Ammon's horn (tissue), 1 donor: Measurements from ENCODE around the gene COX6B2.
A peak's percentile ranks its signal among the peaks of the same experiment; 100 is the strongest.

Experiments used
- DNase-seq: peaks from one replicate; pipeline ENCODE4 v3.0.0-alpha.2; 2016; ENCODE audit warnings: low spot score

The COX6B2 gene

DNA sequence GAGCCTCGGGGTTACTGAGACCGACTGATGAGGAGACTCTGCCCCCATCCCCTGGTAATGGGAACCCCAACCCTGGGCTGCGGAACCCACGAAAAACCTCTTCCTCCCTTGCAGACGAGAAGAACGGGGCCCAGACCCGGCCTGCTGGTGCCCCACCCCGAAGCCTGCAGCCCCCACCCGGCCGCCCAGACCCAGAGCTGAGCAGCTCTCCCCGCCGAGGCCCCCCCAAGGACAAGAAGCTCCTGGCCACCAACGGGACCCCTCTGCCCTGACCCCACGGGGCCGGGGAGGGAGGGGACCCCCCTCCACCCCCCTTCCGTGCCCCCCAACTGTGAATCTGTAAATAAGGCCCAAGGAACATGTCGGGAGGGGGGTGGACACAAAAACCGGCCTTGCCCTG lies 42.7 kb downstream of the COX6B2 start:
- DNase-seq: no peak

- DNase-seq: no peak
Measured at GRCh38 chr19:55311397-55311796, 43.1 kb downstream of the COX6B2 start.

- no peak for DNase-seq
Measured at GRCh38 chr19:55310498-55310897, 44.0 kb downstream of the COX6B2 start.

GRCh38 chr19:55309448-55309847 lies 45.1 kb downstream of the COX6B2 start:
- no peak for DNase-seq

DNA sequence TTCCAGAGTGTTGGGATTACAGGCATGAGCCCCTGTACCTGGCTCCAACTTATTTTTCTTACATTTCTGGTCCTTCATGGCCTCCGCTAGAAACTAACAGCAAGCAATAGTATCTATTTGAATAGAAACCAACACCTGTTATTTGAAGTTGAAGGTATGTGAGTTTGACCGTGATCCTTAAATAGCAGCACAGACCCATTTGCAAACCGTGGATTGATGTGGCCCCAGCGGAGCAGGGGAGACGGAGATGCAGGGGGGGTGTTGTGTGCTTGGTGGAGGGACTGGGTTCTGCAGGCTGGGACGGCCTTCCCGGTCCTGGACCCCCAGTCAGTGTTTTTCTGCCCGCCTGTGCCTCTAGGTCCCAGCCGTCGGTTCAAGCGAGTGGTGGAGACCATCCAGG lies 46.2 kb downstream of the COX6B2 start:
- no peak for DNase-seq

DNA sequence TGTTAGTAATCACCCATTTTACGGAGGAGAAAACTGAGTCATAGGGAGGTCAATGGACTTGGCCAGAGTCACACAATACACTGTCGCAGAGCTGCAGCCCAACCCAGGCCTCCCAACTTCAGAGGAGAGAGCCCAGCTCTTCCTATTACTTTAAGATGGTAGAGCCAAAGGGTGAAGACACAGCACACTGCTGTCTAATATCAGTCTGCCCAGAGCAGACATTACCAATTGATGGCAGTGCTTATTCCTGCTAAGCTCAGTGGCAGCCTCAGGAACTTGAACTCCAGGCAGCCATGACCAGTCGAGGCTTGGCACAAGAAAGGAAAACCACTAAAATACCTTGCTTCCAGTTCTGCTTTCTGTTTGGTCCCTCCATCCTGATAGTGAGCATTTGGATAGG lies 47.8 kb downstream of the COX6B2 start:
- DNase-seq: no peak

DNA sequence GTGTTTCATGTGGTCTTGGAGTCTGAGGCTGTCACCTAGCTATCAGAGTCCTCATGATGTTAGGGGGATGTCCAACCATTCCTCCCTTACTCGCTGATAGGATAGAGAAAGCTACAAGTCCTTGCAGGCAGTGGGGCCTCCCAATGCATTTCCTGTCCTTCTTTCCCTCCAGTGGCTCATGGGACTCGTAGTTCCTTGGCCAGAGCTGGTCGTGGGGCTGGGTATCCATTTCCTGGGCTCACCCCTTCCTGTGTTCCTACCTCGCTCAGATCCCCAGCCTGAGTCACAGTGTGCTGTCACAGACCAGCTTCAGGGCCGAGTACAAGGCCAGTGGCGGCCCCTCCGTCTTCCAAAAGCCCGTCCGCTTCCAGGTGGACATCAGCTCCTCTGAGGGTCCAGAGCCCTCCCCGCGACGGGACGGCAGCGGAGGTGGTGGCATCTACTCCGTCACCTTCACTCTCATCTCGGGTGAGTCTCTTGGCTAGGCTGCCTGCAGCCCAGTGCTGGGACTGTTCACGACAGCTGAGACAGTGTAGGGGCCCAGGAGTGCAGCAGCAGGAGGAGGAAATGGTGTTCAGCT lies 48.4 kb downstream of the COX6B2 start:
- no peak for DNase-seq

DNA sequence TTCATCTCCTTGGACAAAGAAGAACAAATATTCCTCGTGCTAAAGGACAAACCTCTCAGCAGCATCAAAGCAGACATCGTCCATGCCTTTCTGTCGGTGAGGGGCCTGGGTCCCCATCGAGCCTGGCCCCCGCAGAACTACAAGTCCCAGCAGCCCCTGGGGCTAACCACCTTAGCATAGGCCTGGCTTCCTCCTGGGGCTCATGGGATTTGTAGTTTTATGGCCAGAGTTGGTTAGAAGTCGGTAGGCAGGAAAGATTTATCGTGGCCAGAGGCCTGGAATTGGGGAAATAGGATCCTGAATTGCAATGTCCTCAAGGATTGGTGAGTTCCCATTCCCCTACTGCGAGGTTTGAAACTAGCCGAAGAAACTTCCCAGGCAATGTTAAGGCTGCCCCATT lies 49.0 kb downstream of the COX6B2 start:
- DNase-seq: peak; percentile 33

DNA sequence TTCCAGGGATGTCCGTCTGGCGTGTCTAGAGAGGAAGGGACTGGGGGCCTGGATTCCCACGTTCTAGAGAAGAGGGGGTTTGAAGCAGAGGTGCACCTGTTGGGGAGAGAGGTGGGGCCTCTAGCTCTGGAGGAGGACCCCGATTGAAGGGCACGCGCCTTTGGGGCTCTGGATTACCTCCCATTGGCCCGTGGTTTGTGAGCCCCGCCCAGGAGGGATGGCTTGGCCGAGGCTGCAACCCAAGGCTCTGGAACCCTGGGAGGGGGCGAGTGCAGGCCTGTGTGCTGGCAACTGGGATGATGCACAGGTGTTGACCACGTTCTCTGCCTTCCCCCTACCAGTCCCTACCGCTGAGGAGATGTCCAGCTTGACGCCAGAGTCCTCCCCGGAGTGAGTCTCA lies 49.5 kb downstream of the COX6B2 start:
- no peak for DNase-seq

DNA sequence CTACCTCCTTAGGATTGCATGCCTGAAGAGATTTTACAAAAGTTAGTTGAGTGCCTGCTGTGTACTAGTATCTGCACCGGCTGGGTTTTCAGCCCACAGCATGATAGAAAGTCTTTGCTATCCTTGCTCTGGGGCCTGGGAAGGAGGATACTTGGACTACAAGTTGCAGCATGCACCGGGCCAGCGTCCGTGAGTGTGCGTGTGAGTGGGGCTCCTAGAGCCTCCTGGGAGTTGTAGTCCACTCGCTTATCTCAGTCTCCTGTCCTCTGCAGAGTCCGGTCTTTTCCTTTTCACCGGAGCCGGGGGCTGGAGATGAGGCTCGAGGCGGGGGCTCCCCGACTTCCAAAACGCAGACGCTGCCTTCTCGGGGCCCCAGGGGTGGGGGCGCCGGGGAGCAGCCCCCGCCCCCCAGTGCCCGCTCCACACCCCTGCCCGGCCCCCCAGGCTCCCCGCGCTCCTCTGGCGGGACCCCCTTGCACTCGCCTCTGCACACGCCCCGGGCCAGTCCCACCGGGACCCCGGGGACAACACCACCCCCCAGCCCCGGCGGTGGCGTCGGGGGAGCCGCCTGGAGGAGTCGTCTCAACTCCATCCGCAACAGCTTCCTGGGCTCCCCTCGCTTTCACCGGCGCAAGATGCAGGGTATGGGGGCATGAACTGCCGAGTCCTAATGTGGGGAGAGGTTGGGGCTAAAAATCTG lies 50.1 kb downstream of the COX6B2 start:
- DNase-seq: no peak

- no peak for DNase-seq
Measured at GRCh38 chr19:55303477-55303876, 51.0 kb downstream of the COX6B2 start.

GRCh38 chr19:55302318-55302703 lies 52.2 kb downstream of the COX6B2 start:
- DNase-seq: no peak

- peak; percentile 88 for DNase-seq
Measured at GRCh38 chr19:55301459-55302317, 52.8 kb downstream of the COX6B2 start.

GRCh38 chr19:55300886-55301458 lies 53.5 kb downstream of the COX6B2 start:
- DNase-seq: peak; percentile 75

- no peak for DNase-seq
Measured at GRCh38 chr19:55299991-55300390, 54.5 kb downstream of the COX6B2 start.
